22Rv1 (cell line): ENCODE data around the gene ACVR1B.

ENCODE experiments used
- H3K27ac ChIP-seq: fragments of 450-650 bp; 2 replicates; pipeline ENCODE4 v1.5.1; 2017
- CTCF ChIP-seq: fragments of 450-650 bp; IDR thresholded peaks from 2 replicates; pipeline ENCODE4 v1.5.1; 2017; ENCODE audit warnings: mild to moderate bottlenecking
- ZFX ChIP-seq: fragments of 450-650 bp; IDR thresholded peaks from 2 replicates; pipeline ENCODE4 v1.6.1; 2017; ENCODE audit warnings: antibody characterized with exemption, borderline replicate concordance

The ACVR1B gene

GRCh38 chr12:51907856-51908425 is 43.6 kb upstream of the ACVR1B start:
- no peak overlapping the region for H3K27ac ChIP-seq

GRCh38 chr12:51908876-51909592 is 42.5 kb upstream of the ACVR1B start:
- TF ChIP-seq ZFX (no peak), CTCF (no peak)
- no peak overlapping the region for H3K27ac ChIP-seq

More at GRCh38 chr12:51907856-51908425, 43.6 kb upstream of the ACVR1B start:
- TF ChIP-seq CTCF: no peak
- TF ChIP-seq ZFX: no peak

- H3K27ac ChIP-seq: no peak overlapping the region
- TF ChIP-seq ZFX: no peak
- TF ChIP-seq CTCF: no peak
Measured at GRCh38 chr12:51910168-51910567, 41.3 kb upstream of the ACVR1B start.

GRCh38 chr12:51910691-51911090 is 40.8 kb upstream of the ACVR1B start:
- no peak for TF ChIP-seq CTCF
- no peak for TF ChIP-seq ZFX
- no peak overlapping the region for H3K27ac ChIP-seq

- TF ChIP-seq CTCF (no peak), ZFX (no peak)
Measured at GRCh38 chr12:51911307-51911706, 40.2 kb upstream of the ACVR1B start.

GRCh38 chr12:51911788-51912711 is 39.4 kb upstream of the ACVR1B start:
- no peak overlapping the region for H3K27ac ChIP-seq
- no peak for TF ChIP-seq CTCF
- TF ChIP-seq ZFX: no peak

More at GRCh38 chr12:51911307-51911706, 40.2 kb upstream of the ACVR1B start:
- no peak overlapping the region for H3K27ac ChIP-seq
